Prostate gland (tissue), 2 donors: ENCODE measurements around the gene GPR141. TPM values are rescaled to one million over a fixed set of nuclear protein-coding genes. Genes with fewer than 3 reads are reported as not detected.

Experiments
- DNase-seq: peaks from one replicate; pipeline ENCODE4 v3.0.0-alpha.2; 2019; ENCODE audit warnings: low spot score
- H3K27ac ChIP-seq, 2 donors: fragments of 200-600 bp; sonication (generic); 2 replicates each; pipeline ENCODE4 v1.5.1; 2017 to 2019
- H3K27me3 ChIP-seq: fragments of 200-600 bp; sonication (generic); replicated peaks from 2 replicates; pipeline ENCODE4 v1.5.1; 2019; ENCODE audit not compliant: insufficient read depth
- H3K36me3 ChIP-seq, 2 donors: fragments of 200-600 bp; sonication (generic); 1 replicate in 1 of 2; 2 replicates in 1 of 2; pipeline versions ENCODE4 v1.5.1 to v1.8.1; 2017 to 2019
- H3K4me1 ChIP-seq: fragments of 200-600 bp; sonication (generic); replicated peaks from 2 replicates; pipeline ENCODE4 v1.5.1; 2019
- H3K4me3 ChIP-seq, 2 donors: fragments of 200-600 bp; sonication (generic); 2 replicates each; pipeline ENCODE4 v1.5.1; 2017 to 2019
- H3K9me3 ChIP-seq: fragments of 200-600 bp; sonication (generic); 2 replicates; pipeline ENCODE4 v1.5.1; 2017
- POLR2A ChIP-seq: fragments of 450-650 bp; IDR thresholded peaks from one replicate; pipeline ENCODE4 v1.6.1; 2016; ENCODE audit warnings: antibody characterized with exemption, mild to moderate bottlenecking
- POLR2AphosphoS5 ChIP-seq: sonication (generic); formaldehyde crosslinking; IDR thresholded peaks from one replicate; pipeline ENCODE4 v1.6.1; 2017; ENCODE audit warnings: antibody characterized with exemption
- WGBS: methylation state at CpG from one replicate; pipeline ENCODE4 v1.1.5; 2018; 5-methylcytosine and 5-hydroxymethylcytosine counted together
- intact Hi-C: fragments of 100-400 bp; cut with DNase I; formaldehyde crosslinking; loops from one replicate; pipeline ENCODE4 v1.14.2; 2022
- total RNA-seq, 2 donors: library from RNA; depleted of rRNA; stranded (reverse); fragments of >200 nt; gene quantifications; one replicate each; pipeline ENCODE4 v1.1.0, GENCODE V29; 2016
- TF ChIP-seq, protein P1 (sequence below), 4 experiments: fragments of 200-600 bp in 2 of 4; fragments of 450-650 bp in 2 of 4; sonication (generic) in 2 of 4; IDR thresholded peaks; 1 replicate in 3 of 4; 2 replicates in 1 of 4; pipeline ENCODE4 v1.5.1; 2016 to 2019; ENCODE audit warnings: antibody characterized with exemption in 4 of 4, mild to moderate bottlenecking in 2 of 4, moderate library complexity in 2 of 4

Gene GPR141
- total RNA-seq, 2 donors from 2014 or later: 0.36 to 1.1 TPM

DNA sequence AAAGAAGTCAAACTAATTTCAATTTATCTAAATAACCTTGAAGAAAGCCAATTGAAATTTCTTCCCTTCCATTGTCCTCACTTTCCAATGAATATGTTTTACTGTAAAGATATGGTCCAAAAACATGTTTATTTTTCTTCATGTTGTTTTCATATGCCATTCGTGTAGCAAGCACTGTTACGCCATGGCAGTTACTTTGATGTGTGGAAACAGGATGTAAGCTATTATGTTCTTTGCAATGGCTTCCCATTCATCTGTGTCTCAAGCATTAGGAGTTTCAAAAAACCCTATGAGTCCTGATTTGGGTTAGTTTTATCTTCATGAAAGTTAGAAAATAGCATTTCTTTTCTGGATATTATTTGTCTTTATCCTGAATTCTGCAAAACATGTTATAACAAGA is 31.0 kb downstream of the GPR141 start:
- no peak for DNase-seq
- Histone ChIP-seq H3K36me3 (no peaks in the 10 kb centered on the region), H3K4me1 (no peaks in the 10 kb centered on the region), H3K4me3 (no peak overlapping the region), H3K9me3 (no peaks in the 10 kb centered on the region), H3K27ac (no peak overlapping the region), H3K27me3 (no peaks in the 10 kb centered on the region)
- no peak for TF ChIP-seq POLR2AphosphoS5
- no peak for TF ChIP-seq POLR2A
- TF ChIP-seq, protein P1, sequence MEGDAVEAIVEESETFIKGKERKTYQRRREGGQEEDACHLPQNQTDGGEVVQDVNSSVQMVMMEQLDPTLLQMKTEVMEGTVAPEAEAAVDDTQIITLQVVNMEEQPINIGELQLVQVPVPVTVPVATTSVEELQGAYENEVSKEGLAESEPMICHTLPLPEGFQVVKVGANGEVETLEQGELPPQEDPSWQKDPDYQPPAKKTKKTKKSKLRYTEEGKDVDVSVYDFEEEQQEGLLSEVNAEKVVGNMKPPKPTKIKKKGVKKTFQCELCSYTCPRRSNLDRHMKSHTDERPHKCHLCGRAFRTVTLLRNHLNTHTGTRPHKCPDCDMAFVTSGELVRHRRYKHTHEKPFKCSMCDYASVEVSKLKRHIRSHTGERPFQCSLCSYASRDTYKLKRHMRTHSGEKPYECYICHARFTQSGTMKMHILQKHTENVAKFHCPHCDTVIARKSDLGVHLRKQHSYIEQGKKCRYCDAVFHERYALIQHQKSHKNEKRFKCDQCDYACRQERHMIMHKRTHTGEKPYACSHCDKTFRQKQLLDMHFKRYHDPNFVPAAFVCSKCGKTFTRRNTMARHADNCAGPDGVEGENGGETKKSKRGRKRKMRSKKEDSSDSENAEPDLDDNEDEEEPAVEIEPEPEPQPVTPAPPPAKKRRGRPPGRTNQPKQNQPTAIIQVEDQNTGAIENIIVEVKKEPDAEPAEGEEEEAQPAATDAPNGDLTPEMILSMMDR (IDR thresholded peaks at IDR 0.05): no peak
- 51% methylated on average over 2 of the region's 2 CpGs for WGBS
- intact Hi-C loops: no loop called here

DNA sequence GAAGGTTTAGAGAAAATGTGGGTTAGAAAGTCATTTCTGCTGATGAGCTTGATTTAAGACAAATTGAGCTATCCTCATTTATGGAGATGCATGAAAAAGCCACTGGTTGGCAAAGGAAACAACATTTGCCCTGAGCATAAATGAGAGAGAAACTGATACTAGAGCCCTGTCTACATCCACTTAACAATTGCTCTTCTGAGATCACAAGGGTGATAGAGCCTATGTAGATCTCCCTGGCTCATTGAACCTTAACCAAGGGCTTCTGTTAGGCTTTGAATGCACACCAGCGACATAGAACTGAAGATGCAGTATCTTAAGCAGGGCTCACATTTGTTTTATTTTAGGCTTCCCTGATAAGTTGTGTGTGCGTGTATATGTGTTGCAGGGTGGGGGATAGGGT is 35.0 kb downstream of the GPR141 start:
- no peak for DNase-seq
- no peak overlapping the region for H3K4me3 ChIP-seq
- no peaks in the 10 kb centered on the region for H3K36me3 ChIP-seq
- intact Hi-C loops: no loop called here
- no peak overlapping the region for H3K27ac ChIP-seq
- H3K4me1 ChIP-seq: no peaks in the 10 kb centered on the region
- WGBS: 91% methylated on average over 2 of the region's 2 CpGs
- H3K9me3 ChIP-seq: no peaks in the 10 kb centered on the region
- H3K27me3 ChIP-seq: no peaks in the 10 kb centered on the region
- TF ChIP-seq, protein P1 (IDR thresholded peaks at IDR 0.05): no peak
- TF ChIP-seq POLR2AphosphoS5 (no peak), POLR2A (no peak)

DNA sequence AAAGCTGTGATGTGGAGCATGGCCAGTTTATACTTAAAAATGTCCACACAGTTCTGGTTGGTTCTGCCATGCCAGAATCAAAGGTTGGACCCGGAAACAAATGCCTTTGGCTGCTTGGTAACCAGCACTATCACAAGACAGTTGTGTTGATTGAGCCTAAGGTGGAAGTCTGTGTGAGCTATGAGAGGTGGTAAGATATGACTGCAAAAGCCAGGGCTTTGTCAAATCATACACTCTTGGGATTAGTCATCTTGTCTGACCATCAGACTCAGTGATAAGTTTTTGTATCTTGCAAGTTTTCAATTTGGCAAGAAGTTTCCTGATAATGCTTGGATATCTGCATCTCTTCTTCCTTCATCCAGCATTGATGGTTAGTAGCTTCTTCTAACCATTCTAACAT is 35.5 kb downstream of the GPR141 start:
- no peaks in the 10 kb centered on the region for H3K9me3 ChIP-seq
- no peak overlapping the region for H3K27ac ChIP-seq
- TF ChIP-seq, protein P1 (IDR thresholded peaks at IDR 0.05): no peak
- TF ChIP-seq POLR2AphosphoS5 (no peak), POLR2A (no peak)
- intact Hi-C loops: no loop called here
- no peaks in the 10 kb centered on the region for H3K4me1 ChIP-seq
- H3K27me3 ChIP-seq: no peaks in the 10 kb centered on the region
- H3K4me3 ChIP-seq: no peak overlapping the region
- WGBS: 86% methylated on average over 1 of the region's 1 CpG
- no peak for DNase-seq
- H3K36me3 ChIP-seq: no peaks in the 10 kb centered on the region

DNA sequence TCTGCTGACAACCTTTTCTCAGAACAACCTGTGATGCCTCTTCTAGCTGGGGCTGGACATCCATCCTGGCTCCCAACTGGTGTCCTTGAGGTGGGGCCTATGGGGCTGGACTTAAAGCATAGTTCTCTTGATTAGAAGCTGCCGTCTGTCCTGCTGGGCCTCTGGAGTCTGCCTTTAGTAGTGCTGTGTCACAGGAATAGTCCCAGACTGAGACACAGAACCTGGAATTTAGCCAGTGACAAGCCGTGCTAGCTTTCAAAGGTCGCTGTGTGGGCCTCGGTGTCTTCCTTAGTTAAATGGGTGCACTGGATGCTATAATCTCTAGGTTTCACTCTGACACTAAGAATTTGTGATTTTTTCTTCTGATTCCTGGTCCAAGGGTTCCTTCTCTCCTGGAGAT is 41.2 kb downstream of the GPR141 start:
- no peak overlapping the region for H3K4me3 ChIP-seq
- TF ChIP-seq, protein P1 (IDR thresholded peaks at IDR 0.05): no peak
- TF ChIP-seq POLR2A (no peak), POLR2AphosphoS5 (no peak)
- DNase-seq: no peak
- H3K27me3 ChIP-seq: no peaks in the 10 kb centered on the region
- no peaks in the 10 kb centered on the region for H3K36me3 ChIP-seq
- 91% methylated on average over 4 of the region's 4 CpGs for WGBS
- no peaks in the 10 kb centered on the region for H3K9me3 ChIP-seq
- no peaks in the 10 kb centered on the region for H3K4me1 ChIP-seq
- intact Hi-C loops: no loop called here
- H3K27ac ChIP-seq: no peak overlapping the region

- no peak overlapping the region for H3K4me3 ChIP-seq
- no peaks in the 10 kb centered on the region for H3K9me3 ChIP-seq
- DNase-seq: no peak
- WGBS: 98% methylated on average over 1 of the region's 1 CpG
- no peak overlapping the region for H3K27ac ChIP-seq
- H3K36me3 ChIP-seq: no peaks in the 10 kb centered on the region
- TF ChIP-seq POLR2A (no peak), POLR2AphosphoS5 (no peak)
- TF ChIP-seq, protein P1 (IDR thresholded peaks at IDR 0.05): no peak
- no peaks in the 10 kb centered on the region for H3K4me1 ChIP-seq
- intact Hi-C loops: no loop called here
- H3K27me3 ChIP-seq: no peaks in the 10 kb centered on the region
Measured at GRCh38 chr7:37726016-37726415, 42.5 kb downstream of the GPR141 start.
